ENCODE results near the gene TBCB.
"Not testable (repeated sequence)": the region's sequence is repeated elsewhere in the genome, so short reads cannot be mapped to it uniquely, and the experiment has no call there.

TBCB gene, protein sequence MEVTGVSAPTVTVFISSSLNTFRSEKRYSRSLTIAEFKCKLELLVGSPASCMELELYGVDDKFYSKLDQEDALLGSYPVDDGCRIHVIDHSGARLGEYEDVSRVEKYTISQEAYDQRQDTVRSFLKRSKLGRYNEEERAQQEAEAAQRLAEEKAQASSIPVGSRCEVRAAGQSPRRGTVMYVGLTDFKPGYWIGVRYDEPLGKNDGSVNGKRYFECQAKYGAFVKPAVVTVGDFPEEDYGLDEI

DNA sequence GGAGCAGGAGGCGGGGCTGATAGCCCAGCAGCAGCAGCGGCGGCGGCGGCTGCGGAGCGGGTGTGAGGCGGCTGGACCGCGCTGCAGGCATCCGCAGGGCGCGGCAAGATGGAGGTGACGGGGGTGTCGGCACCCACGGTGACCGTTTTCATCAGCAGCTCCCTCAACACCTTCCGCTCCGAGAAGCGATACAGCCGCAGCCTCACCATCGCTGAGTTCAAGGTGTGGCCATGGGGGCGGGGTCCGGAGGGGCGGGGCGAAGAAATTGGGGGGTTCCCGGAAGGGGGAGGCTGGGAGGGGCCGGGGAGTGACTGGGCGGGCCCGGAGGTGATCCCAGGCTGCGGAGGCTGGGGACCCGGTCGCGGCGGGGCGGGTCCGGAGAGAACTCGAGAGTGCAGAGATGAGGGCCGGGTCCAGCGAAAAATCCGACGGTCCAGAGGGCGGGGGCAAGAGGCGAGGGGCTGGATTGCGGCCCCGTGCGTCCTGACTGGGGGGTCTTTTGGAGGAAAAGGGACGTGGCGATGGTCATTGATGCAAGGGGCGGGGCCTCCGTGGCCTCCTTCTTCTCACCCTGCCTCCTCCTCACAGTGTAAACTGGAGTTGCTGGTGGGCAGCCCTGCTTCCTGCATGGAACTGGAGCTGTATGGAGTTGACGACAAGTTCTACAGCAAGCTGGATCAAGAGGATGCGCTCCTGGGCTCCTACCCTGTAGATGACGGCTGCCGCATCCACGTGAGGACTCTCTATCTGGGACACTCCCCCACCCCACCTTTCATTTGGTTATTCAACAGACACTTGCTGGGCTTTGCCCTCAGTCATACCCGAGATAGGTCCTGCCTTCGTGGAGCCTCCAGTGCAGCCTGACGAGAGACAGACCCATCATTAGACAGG lies at the start of gene TBCB:
TBCB (plus strand) TSS at position 16 of the 891 bp plus-strand sequence; CDS start at position 109, 93 bp downstream.
- no peak for DNase-seq

DNA sequence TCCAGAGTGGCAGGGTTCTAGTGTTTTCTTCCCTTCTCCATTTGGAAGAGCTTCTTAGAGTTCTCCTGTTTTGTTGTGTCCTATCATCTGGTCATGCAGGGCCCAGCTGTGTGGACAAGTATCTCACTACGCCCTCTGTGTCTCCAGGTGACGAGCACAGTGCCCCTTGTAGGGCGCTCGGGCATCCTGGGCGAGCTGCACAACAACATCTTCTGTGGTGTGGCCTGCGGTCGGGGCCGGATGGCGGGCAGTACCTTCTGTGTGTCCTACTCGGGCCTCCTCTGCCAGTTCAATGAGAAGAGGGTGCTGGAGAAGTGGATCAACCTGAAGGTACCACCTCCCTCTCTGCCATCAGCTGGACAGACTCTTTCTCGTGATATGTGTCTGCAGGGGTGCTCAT lies 47.6 kb upstream of the TBCB start:
- DNase-seq, result no peak

DNA sequence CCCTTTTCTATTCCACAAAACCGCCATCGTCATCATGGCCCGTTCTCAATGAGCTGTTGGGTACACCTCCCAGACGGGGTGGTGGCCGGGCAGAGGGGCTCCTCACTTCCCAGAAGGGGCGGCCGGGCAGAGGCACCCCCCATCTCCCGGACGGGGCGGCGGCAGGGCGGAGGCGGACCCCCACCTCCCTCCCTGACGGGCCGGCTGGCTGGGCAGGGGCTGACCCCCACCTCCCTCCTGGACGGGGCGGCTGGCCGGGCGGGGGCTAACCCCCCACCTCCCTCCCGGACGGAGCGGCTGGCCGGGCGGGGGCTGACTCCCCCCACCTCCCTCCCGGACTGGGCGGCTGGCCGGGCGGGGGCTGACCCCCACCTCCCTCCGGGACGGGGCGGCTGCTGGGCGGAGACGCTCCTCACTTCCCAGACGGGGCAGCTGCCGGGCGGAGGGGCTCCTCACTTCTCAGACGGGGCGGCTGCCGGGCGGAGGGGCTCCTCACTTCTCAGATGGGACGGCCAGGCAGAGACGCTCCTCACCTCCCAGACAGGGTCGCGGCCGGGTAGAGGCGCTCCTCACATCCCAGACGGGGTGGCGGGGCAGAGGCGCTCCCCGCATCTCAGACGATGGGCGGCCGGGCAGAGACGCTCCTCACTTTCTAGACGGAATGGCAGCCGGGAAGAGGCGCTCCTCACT lies 46.3 kb upstream of the TBCB start:
- not testable (repeated sequence) for DNase-seq

DNA sequence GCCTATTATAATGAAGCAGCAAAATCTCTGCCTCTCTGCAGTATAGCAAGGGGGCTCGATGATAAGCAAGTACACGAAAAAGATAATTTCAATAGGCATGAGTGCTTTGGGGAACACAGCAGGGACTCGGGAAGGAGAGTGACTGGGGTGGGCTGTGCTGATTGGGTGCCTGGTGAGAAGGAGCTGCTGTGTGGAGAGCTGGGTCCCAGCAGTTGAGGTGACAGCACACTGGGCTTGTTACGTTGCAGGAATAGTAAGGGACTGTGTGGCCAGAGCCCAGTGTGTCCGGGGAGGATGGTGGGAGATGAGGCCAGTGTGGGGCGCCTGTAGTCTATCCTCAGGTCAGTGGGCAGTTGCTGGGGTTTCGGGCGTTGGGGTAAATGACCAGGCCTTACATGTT lies 43.2 kb upstream of the TBCB start:
- no peak for DNase-seq

DNA sequence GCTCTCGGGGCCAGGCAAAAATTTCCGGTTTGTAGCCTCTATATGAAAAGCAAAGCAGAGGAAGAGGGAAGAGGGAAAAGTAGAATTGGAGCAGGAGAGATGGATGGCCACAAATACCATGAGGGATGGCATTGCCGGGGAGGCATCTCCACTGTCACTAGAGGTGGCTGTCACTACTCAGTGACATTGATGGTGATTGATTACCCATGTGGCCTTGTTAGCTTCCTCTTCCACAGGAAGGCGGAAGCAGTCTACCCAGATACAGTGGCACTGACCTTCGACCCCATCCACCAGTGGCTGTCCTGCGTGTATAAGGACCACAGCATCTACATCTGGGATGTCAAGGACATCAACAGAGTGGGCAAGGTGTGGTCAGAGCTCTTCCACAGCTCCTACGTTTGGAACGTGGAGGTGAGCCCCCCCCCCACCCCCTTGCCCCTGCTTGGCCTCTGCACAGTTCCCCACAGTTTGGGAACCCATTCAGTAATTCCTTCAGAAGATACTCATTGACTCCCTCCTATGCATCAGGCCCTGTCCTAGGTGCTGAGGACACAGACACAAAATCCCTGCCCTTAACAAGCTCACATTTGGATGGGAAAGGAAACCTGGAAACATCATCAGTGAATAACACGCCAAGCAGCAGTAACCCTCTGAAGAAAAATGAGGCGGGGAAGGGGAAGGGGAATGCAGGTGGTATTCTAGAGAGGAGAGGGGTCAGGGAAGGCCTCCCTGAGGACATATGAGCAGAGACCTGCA lies 42.0 kb upstream of the TBCB start:
- no peak for DNase-seq

DNA sequence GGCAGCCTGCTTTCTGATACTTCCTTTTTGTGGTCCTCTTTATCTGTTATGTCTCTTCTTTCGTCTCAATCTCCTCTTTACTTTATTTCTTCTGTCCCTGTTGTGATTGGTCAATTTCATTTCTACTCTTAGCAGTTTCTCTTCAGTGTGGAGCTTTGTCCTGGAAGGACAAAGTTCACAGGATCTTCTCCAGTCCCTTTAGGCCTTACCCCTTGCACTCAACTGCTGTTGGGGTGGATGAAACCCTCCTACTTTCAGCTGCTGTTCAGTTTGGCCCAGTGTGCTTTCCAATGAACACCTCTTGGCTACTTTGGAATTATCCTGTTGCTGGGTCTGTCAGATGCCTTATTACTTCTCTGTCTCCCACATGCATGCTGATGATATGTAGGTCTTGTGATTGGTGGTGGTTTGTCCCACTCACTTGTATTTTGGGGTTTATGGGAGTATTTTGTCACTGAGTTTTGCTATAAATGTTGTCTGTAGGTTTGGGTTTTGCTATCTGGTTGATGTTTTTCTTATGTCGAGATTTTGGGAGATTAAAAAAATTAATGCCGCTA lies 35.8 kb upstream of the TBCB start:
- no peak for DNase-seq

DNA sequence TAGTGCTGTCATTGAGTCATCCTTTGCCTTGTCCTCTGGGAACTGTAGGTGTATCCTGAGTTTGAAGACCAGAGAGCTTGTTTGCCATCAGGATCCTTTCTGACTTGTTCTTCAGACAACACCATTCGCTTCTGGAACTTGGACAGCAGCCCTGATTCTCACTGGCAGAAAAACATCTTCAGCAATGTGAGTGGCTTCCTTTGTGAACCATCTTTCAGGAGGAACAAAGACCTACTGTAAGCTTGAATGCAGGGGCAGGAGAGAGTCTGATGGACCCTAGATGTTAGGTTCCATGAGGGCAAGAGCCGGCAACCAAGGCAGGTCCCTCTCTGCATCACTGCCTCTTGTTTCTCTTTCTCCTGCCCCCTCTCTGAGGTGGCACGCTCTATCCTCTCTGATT lies 33.9 kb upstream of the TBCB start:
- no peak for DNase-seq

DNA sequence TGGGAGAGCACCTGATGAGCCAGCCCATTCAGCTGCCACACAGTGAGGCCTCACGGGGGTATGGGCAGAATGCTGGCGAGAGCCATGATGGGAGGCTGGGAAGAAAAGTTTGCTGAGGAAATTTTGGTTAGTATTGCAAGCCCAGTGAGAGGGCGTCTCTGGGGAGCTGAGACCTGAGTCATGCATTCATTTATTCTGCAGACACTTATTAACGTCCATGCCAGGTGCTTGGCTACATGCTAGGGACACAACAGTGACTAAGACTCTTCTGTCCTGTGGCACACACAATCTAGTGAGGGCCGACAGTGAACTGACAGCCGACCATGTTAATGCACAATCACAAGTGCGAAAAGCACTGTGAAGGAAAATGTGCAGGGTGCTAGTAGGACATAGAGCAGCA lies 33.4 kb upstream of the TBCB start:
- peak; percentile 8 for DNase-seq

DNA sequence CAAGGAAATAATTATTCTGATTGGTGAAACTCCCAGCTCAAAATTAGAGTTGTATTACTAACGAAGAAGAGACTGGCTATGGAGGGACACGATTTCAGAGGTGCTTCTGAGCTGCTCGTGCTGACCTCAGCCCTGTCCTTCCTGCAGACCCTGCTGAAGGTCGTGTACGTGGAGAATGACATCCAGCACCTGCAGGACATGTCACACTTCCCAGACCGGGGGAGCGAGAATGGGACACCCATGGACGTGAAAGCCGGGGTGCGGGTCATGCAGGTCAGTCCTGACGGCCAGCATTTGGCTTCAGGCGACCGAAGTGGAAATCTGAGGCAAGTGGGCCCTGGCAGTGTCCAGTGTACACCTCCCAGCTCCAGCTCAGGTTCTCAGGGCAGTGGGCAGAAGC lies 32.4 kb upstream of the TBCB start:
- DNase-seq, result no peak

DNA sequence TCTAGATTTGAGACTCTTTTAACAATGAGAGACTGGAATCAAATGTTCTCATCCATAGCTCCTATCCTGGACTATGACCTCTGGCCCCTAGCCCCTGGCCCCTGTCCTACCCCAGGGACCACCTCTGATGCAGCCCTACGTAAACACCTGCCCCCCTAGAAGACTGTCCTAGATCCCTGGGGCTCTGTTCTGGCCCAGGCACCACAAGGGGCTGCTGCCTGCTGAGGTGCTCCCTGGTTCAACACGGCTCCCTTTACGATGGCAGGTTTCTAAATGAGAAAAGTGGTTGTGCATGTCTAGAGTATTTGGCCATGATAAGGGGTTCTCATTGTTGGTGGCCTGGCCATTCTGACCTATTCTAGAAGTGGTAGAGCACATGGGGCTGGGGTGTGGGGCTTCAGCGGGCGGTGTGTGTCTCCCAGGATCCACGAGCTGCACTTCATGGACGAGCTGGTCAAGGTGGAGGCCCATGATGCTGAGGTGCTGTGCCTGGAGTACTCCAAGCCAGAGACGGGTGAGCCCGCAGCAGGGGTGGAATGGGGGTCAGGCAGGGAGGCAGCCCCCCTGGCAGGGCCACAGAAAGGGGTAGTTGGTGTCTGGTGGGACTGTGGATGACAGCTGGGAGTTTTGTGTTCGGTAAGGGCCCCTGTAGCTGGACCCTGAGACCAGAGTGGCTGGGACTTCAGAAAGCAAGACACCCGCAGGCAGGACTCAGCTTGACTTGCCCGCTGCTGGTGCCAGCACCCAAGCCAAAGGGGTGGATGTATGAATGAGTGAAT lies 30.8 kb upstream of the TBCB start:
- no peak for DNase-seq

DNA sequence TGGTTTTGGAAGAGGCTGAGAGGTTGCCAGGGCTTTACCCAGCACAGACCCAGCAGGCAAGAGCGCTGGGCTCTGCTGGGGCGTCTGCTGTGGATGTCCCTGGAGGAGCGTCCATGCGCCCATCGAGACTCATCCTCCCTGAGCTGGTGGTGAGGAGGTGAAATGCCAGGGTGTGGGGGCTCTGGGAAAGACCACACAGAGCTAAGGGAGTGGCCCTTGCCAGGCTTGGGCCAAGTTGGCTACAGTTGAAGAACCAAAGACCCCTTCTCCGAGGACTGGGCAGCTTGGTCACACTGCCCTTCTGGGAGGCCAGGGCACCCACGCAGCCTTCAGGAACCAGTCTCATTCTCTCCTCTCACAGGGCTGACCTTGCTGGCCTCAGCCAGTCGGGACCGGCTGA lies 28.9 kb upstream of the TBCB start:
- no peak for DNase-seq

DNA sequence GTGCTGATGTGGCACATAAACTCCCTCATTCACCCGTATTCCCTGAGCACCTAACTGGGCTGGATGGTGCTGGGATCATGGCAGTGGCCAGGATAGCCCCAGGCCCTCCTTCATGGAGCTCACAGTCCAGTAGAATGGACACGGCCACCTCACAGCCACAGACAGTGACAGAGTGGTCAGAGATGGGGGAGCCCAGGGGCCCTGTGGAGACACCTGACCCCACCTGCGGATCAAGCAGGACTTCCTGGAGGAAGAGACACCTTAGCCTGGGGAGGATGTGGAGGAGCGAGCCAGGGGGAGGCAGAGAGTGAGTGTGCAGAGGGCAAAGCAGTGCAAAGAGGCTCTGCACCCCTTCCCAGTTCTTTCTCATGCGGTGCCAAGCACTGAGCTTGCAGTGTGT lies 25.4 kb upstream of the TBCB start:
- no peak for DNase-seq

DNA sequence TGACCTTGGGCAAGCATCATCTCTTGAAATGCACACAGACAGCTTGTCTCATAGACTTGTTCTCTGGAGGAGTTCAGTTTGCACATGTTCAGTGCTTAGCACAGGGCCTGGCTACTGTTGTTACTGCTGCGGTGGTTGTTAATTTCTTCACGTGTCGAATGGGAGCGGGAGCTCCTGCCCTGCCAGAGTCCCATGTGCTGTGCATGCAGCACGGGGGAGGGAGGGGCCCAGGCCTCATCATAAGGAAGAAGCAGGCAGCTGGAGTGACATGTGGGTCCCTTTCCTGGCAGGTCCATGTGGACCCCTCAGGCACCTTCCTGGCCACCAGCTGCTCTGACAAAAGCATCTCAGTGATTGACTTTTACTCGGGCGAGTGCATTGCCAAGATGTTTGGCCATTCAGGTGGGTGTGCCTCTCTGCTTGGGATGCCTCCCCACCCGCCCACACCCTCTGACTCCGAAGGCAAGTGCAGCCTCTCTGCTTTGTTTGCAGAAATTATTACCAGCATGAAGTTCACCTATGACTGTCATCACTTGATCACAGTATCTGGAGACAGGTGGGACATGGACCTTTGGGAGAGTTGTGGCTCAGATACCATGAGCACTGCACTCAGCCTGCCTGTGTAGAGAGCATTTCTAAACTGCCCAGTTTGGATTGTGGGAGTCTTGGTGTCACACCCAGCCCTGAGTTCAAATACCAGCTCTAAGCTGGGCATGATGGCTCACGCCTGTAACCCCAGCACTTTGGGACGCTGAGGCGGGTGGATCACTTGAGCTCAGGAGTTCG lies 24.2 kb upstream of the TBCB start:
- no peak for DNase-seq

DNA sequence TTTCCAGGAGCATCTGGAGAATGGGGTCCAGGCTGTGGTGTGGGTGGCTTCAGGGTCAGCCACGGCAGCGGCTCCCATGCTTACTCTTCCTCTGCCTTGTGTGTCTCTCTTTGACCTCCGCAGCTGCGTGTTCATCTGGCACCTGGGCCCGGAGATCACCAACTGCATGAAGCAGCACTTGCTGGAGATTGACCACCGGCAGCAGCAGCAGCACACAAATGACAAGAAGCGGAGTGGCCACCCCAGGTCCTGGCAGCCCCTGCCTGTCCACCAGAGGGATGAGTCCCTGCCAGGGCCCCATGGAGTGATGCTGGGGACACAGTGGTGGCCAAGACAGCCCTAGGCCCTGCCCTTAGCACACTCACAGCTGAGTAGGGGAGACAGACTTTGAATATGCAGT lies 22.7 kb upstream of the TBCB start:
- DNase-seq, result no peak

DNA sequence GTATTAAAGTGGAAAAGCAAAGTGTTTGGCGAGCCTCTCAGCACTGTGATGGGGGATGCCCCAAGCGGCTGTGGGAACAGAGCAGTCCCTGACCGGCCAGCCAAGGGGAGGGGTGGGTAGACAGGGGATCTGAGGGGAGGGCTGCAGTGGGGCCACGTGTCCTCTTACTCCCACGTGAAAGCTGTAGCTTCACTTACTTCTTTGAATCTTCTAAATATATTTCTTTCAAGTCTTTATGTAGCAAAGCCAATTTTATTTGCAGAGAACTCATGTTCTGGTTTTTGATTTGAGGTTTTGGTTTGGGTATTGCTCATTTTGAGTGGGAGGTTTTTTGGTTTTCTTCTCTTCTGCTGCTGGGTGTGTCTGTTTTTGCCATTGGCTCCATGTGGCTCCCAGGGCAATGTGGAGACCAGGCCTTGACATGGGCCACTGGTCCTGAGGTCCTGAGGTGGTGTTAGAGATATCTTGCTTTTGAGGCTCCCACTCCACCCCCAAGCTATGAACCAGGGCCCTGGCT lies 22.1 kb upstream of the TBCB start:
- no peak for DNase-seq

DNA sequence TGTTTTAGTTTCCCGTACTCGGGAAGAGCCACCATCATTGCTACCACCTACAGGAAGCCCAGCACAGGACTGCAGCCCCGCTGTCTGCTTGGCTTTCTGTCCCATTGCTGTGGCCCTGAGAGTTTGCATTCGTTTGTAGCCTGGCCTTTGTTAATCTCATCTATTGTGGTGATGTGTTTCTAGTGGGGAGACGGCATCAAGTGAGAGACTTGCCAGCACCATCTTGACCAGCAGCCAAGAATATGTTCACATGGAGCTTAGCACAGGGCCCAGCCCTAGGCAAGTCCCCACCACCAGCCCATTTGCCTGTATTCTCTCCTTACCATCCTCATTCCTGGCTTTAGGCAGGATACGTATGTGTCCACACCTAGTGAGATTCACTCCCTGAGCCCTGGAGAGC lies 21.6 kb upstream of the TBCB start:
- DNase-seq, result no peak

DNA sequence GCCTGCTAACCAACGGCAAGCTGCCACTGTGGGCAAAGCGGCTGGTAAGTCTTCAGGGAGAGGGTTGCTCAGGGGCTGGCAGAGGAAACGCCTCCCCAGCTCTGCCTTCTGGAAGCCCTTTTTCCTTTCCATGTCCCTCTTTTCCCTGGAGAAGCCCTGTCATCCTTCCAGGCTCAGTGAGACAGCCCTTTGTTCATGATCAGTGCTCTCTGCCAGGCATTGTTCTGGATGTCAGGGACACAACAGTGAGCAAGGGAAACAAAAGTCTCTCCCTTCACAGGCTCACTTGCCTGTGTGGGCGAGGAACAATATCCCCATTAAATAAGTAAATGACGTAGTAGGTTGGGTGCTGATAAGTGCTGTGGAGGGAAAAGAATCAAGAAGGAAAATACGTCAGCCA lies 18.2 kb upstream of the TBCB start:
- no peak for DNase-seq

DNA sequence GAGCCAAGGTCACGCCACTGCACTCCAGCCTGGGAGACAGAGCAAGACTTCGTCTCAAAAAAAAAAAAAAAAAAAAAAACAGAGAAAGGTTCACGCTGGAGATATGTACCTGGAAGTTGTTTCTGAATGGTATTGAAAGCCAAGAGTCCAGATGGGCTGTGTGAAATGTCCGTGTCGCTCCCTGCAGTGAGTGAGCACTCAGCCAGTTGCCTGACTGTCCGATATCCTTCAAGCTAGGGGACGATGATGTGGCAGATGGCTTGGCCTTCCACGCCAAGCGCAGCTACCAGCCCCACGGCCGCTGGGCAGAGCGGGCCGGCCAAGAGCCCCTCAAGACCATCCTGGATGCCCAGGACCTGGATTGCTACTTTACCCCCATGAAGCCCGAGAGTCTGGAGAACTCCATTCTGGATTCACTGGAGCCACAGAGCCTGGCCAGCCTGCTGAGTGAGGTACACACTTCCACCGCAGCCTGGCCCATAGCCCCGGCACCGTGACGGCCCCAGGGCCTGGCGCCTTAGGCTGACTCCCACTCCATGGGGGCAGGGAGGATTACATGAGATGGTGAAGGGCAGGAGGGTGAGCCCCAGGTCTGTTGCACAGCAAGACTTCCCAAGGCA lies 16.0 kb upstream of the TBCB start:
- no peak for DNase-seq

DNA sequence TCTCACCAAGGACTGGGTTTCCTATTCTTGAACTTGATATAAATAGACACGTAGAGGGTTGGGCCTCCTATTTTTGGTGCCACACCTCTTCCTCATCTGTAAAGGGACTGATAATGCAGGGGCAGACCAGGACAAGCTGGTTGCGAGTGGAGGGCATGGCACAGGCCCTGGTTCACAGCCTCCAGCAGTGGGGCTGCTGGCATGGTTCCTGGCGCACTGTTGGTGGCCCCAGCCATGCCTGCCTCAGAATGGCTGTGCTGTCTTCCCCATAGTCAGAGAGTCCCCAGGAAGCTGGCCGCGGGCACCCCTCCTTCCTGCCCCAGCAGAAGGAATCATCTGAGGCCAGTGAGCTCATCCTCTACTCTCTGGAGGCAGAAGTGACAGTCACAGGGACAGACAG lies 14.8 kb upstream of the TBCB start:
- no peak for DNase-seq

DNA sequence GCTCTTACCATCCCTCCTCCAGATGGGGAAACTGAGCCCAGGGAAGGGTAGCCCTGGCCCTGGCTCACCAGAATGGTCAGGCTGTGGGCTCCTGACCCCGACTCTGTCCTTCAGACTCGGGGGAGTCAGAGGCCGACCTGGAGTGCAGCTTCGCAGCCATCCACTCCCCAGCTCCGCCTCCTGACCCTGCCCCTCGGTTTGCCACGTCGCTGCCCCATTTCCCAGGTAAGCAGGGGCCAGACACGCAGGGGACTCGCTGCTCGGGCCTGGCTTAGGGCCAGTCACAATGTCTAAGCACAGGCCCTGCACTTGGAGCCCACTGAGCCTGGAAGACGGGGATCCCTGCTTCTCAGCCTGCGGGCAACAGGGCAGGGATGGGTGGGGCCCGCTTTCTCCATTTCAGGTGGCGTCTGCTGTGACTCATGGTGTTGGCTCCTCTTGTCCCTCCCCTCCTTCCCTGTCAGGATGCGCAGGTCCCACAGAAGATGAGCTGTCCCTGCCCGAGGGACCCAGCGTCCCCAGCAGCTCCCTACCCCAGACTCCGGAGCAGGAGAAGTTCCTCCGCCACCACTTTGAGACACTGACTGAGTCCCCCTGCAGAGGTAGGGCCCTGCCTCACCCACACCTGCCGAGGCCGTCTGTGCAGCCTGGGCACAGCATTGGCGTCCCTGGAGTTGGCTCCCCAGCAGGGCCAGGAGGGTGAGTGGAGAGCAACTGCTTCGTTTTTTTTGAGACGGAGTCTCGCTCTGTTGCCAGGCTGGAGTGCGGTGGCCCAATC lies 13.5 kb upstream of the TBCB start:
- DNase-seq, result no peak

Data from fibroblast of skin of right quadriceps (primary cell).